Superior temporal gyrus (tissue), 1 donor: Measurements from ENCODE around the gene CCP110.
A peak's percentile ranks its signal among the peaks of the same experiment; 100 is the strongest.

Experiments used
- DNase-seq: peaks from one replicate; pipeline ENCODE4 v3.0.0-alpha.2; 2016; ENCODE audit errors: extremely low spot score

CCP110 gene

GRCh38 chr16:19523559-19524355, at the start of gene CCP110:
Gene CCP110, plus strand, starts transcription at chr16:19523942. Its CDS starts 3,940 bp downstream, at chr16:19527882.
- peak; percentile 99 for DNase-seq

GRCh38 chr16:19474617-19475016, 49.1 kb upstream of the CCP110 start:
- DNase-seq = no peak

- DNase-seq = no peak
These were observed 45.2 kb upstream of the CCP110 start for GRCh38 chr16:19478505-19478904.

GRCh38 chr16:19479302-19479721, 44.4 kb upstream of the CCP110 start:
- DNase-seq = no peak

GRCh38 chr16:19481296-19481695, 42.4 kb upstream of the CCP110 start:
- no peak for DNase-seq

GRCh38 chr16:19481769-19482168, 42.0 kb upstream of the CCP110 start:
- DNase-seq = no peak

- no peak for DNase-seq
These were observed 41.5 kb upstream of the CCP110 start for GRCh38 chr16:19482291-19482690.

GRCh38 chr16:19484096-19484495, 39.6 kb upstream of the CCP110 start:
- no peak for DNase-seq

GRCh38 chr16:19485611-19486010, 38.1 kb upstream of the CCP110 start:
- no peak for DNase-seq

- no peak for DNase-seq
These were observed 37.7 kb upstream of the CCP110 start for GRCh38 chr16:19486051-19486450.

- DNase-seq = no peak
These were observed 36.9 kb upstream of the CCP110 start for GRCh38 chr16:19486750-19487325.

- no peak for DNase-seq
These were observed 35.5 kb upstream of the CCP110 start for GRCh38 chr16:19488213-19488640.

GRCh38 chr16:19490619-19491018, 33.1 kb upstream of the CCP110 start:
- no peak for DNase-seq

- no peak for DNase-seq
These were observed 26.6 kb upstream of the CCP110 start for GRCh38 chr16:19497176-19497575.

- no peak for DNase-seq
These were observed 24.7 kb upstream of the CCP110 start for GRCh38 chr16:19499006-19499405.

GRCh38 chr16:19499481-19499880, 24.3 kb upstream of the CCP110 start:
- DNase-seq = no peak

- peak; percentile 92 for DNase-seq
These were observed 21.2 kb upstream of the CCP110 start for GRCh38 chr16:19502395-19503131.

- DNase-seq = no peak
These were observed 20.2 kb upstream of the CCP110 start for GRCh38 chr16:19503461-19504075.

- no peak for DNase-seq
These were observed 18.0 kb upstream of the CCP110 start for GRCh38 chr16:19505600-19506303.

- DNase-seq = no peak
These were observed 16.8 kb upstream of the CCP110 start for GRCh38 chr16:19506965-19507364.

- DNase-seq = no peak
These were observed 15.9 kb upstream of the CCP110 start for GRCh38 chr16:19507867-19508266.

- DNase-seq = no peak
These were observed 11.4 kb upstream of the CCP110 start for GRCh38 chr16:19512297-19512696.
